ENCODE measurements around the gene OR52A1. TPM values are rescaled to one million over a fixed set of nuclear protein-coding genes. Genes with fewer than 3 reads are reported as not detected.

Gene OR52A1
- polyA plus RNA-seq, 2 of the 4 experiments (the other 2 are of a cell fraction) = not detected

DNA sequence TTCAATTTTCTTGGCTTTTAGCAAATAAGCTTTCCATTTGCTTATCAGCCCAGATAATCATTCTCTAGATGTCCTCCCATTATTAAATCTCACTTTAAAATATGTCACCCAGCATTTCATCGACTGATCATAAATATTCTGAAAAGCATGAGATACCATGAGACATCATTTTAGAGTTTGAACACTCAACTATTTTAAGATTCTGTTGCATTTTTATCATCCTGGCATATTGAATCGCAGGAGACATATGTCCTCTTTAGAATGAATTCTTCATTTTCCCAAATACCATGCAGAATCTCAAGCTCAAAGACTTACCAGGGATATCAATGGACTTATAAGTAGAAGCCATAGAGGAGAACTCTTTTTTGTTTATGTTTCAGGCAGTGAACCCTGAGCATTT, 16.6 kb downstream of the OR52A1 start, which contains the start of gene OR52A5:
Gene OR52A5 (minus strand): TSS at position 361 of the 400 bp plus-strand sequence. CDS start 5,714 bp downstream, outside the sequence.
- 34% methylated on average over 2 of the region's 2 CpGs for WGBS (ENCODE audit: missing lambda C conversion rate)
- H3K4me3 ChIP-seq = no peak within 1 kb of the TSS
- no peak for ATAC-seq
- no peak within 1 kb of the TSS for H3K4me2 ChIP-seq
- H3K4me1 ChIP-seq = no peaks in the 10 kb centered on the region
- no peak for FAIRE-seq
- POLR2A ChIA-PET = no interaction called here
- no peaks in the 10 kb centered on the region for H3K9me3 ChIP-seq
- TF ChIP-seq PHF8 (IDR thresholded peaks at IDR 0.05; ENCODE audit: borderline replicate concordance, low read depth) (no peak), MAZ (IDR thresholded peaks at IDR 0.05; ENCODE audit: borderline replicate concordance, low read depth, low read length) (no peak), POLR2AphosphoS2 (conservative IDR thresholded peaks at IDR 0.05; ENCODE audit: low read length) (no peak), CHD4 (IDR thresholded peaks at IDR 0.05; ENCODE audit: borderline replicate concordance) (no peak), SREBF2 (IDR thresholded peaks at IDR 0.05) (no peak), CHD2 (IDR thresholded peaks at IDR 0.05; ENCODE audit: low read length, partially characterized antibody) (no peak), HDAC2 (IDR thresholded peaks at IDR 0.05) (no peak), ZSCAN20 (CRISPR knock-in tag; IDR thresholded peaks at IDR 0.05) (no peak), ZC3H11A (IDR thresholded peaks at IDR 0.05) (no peak), HEYL (CRISPR knock-in tag; IDR thresholded peaks at IDR 0.05) (no peak), ESRRA (IDR thresholded peaks at IDR 0.05; ENCODE audit: borderline replicate concordance, low read length) (no peak), MAFK (IDR thresholded peaks at IDR 0.05; ENCODE audit: partially characterized antibody) (no peak), JUNB (IDR thresholded peaks at IDR 0.05) (no peak)
- TF ChIP-seq, protein P1, sequence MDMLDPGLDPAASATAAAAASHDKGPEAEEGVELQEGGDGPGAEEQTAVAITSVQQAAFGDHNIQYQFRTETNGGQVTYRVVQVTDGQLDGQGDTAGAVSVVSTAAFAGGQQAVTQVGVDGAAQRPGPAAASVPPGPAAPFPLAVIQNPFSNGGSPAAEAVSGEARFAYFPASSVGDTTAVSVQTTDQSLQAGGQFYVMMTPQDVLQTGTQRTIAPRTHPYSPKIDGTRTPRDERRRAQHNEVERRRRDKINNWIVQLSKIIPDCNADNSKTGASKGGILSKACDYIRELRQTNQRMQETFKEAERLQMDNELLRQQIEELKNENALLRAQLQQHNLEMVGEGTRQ (IDR thresholded peaks at IDR 0.05) = no peak
- TF ChIP-seq, protein P2, sequence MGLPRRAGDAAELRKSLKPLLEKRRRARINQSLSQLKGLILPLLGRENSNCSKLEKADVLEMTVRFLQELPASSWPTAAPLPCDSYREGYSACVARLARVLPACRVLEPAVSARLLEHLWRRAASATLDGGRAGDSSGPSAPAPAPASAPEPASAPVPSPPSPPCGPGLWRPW (IDR thresholded peaks at IDR 0.05) = no peak
- TF ChIP-seq, protein P3, sequence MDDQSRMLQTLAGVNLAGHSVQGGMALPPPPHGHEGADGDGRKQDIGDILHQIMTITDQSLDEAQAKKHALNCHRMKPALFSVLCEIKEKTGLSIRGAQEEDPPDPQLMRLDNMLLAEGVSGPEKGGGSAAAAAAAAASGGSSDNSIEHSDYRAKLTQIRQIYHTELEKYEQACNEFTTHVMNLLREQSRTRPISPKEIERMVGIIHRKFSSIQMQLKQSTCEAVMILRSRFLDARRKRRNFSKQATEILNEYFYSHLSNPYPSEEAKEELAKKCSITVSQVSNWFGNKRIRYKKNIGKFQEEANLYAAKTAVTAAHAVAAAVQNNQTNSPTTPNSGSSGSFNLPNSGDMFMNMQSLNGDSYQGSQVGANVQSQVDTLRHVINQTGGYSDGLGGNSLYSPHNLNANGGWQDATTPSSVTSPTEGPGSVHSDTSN (IDR thresholded peaks at IDR 0.05) = no peak
- TF ChIP-seq, protein P4, sequence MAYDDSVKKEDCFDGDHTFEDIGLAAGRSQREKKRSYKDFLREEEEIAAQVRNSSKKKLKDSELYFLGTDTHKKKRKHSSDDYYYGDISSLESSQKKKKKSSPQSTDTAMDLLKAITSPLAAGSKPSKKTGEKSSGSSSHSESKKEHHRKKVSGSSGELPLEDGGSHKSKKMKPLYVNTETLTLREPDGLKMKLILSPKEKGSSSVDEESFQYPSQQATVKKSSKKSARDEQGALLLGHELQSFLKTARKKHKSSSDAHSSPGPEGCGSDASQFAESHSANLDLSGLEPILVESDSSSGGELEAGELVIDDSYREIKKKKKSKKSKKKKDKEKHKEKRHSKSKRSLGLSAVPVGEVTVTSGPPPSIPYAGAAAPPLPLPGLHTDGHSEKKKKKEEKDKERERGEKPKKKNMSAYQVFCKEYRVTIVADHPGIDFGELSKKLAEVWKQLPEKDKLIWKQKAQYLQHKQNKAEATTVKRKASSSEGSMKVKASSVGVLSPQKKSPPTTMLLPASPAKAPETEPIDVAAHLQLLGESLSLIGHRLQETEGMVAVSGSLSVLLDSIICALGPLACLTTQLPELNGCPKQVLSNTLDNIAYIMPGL (CRISPR knock-in tag; IDR thresholded peaks at IDR 0.05; ENCODE audit: borderline replicate concordance) = no peak
- TF ChIP-seq, protein P5, sequence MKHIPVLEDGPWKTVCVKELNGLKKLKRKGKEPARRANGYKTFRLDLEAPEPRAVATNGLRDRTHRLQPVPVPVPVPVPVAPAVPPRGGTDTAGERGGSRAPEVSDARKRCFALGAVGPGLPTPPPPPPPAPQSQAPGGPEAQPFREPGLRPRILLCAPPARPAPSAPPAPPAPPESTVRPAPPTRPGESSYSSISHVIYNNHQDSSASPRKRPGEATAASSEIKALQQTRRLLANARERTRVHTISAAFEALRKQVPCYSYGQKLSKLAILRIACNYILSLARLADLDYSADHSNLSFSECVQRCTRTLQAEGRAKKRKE (CRISPR knock-in tag; IDR thresholded peaks at IDR 0.05; ENCODE audit: low read depth) = no peak
- TF ChIP-seq, protein P6, sequence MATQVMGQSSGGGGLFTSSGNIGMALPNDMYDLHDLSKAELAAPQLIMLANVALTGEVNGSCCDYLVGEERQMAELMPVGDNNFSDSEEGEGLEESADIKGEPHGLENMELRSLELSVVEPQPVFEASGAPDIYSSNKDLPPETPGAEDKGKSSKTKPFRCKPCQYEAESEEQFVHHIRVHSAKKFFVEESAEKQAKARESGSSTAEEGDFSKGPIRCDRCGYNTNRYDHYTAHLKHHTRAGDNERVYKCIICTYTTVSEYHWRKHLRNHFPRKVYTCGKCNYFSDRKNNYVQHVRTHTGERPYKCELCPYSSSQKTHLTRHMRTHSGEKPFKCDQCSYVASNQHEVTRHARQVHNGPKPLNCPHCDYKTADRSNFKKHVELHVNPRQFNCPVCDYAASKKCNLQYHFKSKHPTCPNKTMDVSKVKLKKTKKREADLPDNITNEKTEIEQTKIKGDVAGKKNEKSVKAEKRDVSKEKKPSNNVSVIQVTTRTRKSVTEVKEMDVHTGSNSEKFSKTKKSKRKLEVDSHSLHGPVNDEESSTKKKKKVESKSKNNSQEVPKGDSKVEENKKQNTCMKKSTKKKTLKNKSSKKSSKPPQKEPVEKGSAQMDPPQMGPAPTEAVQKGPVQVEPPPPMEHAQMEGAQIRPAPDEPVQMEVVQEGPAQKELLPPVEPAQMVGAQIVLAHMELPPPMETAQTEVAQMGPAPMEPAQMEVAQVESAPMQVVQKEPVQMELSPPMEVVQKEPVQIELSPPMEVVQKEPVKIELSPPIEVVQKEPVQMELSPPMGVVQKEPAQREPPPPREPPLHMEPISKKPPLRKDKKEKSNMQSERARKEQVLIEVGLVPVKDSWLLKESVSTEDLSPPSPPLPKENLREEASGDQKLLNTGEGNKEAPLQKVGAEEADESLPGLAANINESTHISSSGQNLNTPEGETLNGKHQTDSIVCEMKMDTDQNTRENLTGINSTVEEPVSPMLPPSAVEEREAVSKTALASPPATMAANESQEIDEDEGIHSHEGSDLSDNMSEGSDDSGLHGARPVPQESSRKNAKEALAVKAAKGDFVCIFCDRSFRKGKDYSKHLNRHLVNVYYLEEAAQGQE (IDR thresholded peaks at IDR 0.05) = no peak
- CTCF ChIA-PET = no interaction called here
- no peak for DNase-seq (ENCODE audit: low read depth in 1 of 2, low spot score in 1 of 2)
- no peak within 1 kb of the TSS for H3K27ac ChIP-seq

All from A549 (cell line).